ENCODE measurements around the gene TRAM2. TPM values are rescaled to one million over a fixed set of nuclear protein-coding genes. Genes with fewer than 3 reads are reported as not detected.
A peak's percentile ranks its signal among the peaks of the same experiment; 100 is the strongest.

Gene TRAM2
- polyA plus RNA-seq, 4 donors = 34.7 to 48.5 (median 46.5) TPM

GRCh38 chr6:52571099-52571755, 5.6 kb downstream of the TRAM2 start:
- no peak for DNase-seq (ENCODE audit: low read depth in 4 of 4, low spot score in 3 of 4)

GRCh38 chr6:52570291-52570700, 6.6 kb downstream of the TRAM2 start:
- DNase-seq (ENCODE audit: low read depth in 4 of 4, low spot score in 3 of 4) = no peak

GRCh38 chr6:52568320-52568719, 8.5 kb downstream of the TRAM2 start:
- no peak for DNase-seq (ENCODE audit: low read depth in 4 of 4, low spot score in 3 of 4)

- DNase-seq (ENCODE audit: low read depth in 4 of 4, low spot score in 3 of 4) = no peak
Observed at GRCh38 chr6:52566853-52567279, 10.0 kb downstream of the TRAM2 start.

GRCh38 chr6:52566201-52566600, 10.7 kb downstream of the TRAM2 start:
- DNase-seq (ENCODE audit: low read depth in 4 of 4, low spot score in 3 of 4) = no peak

- DNase-seq (ENCODE audit: low read depth in 4 of 4, low spot score in 3 of 4) = no peak
Observed at GRCh38 chr6:52564856-52565255, 12.0 kb downstream of the TRAM2 start.

- no peak for DNase-seq (ENCODE audit: low read depth in 4 of 4, low spot score in 3 of 4)
Observed at GRCh38 chr6:52562911-52563310, 13.9 kb downstream of the TRAM2 start.

GRCh38 chr6:52560462-52560861, 16.4 kb downstream of the TRAM2 start:
- DNase-seq (ENCODE audit: low read depth in 4 of 4, low spot score in 3 of 4) = no peak

- DNase-seq (ENCODE audit: low read depth in 4 of 4, low spot score in 3 of 4) = no peak
Observed at GRCh38 chr6:52558266-52559000, 18.4 kb downstream of the TRAM2 start.

GRCh38 chr6:52557389-52558265, 19.2 kb downstream of the TRAM2 start:
- DNase-seq (ENCODE audit: low read depth in 4 of 4, low spot score in 3 of 4) = no peak

- no peak for DNase-seq (ENCODE audit: low read depth in 4 of 4, low spot score in 3 of 4)
Observed at GRCh38 chr6:52555518-52556233, 21.2 kb downstream of the TRAM2 start.

GRCh38 chr6:52554684-52555280, 22.1 kb downstream of the TRAM2 start:
- no peak for DNase-seq (ENCODE audit: low read depth in 4 of 4, low spot score in 3 of 4)

- DNase-seq (ENCODE audit: low read depth in 4 of 4, low spot score in 3 of 4) = no peak
Observed at GRCh38 chr6:52553719-52554118, 23.1 kb downstream of the TRAM2 start.

- no peak for DNase-seq (ENCODE audit: low read depth in 4 of 4, low spot score in 3 of 4)
Observed at GRCh38 chr6:52553158-52553557, 23.7 kb downstream of the TRAM2 start.

GRCh38 chr6:52552278-52552643, 24.6 kb downstream of the TRAM2 start:
- no peak for DNase-seq (ENCODE audit: low read depth in 4 of 4, low spot score in 3 of 4)

GRCh38 chr6:52551483-52552277, 25.2 kb downstream of the TRAM2 start:
- DNase-seq (ENCODE audit: low read depth in 4 of 4, low spot score in 3 of 4) = peak in 2 of 4 donors; percentile 44 to 52

GRCh38 chr6:52550870-52551269, 26.0 kb downstream of the TRAM2 start:
- DNase-seq (ENCODE audit: low read depth in 4 of 4, low spot score in 3 of 4) = no peak

GRCh38 chr6:52550014-52550575, 26.8 kb downstream of the TRAM2 start:
- DNase-seq (ENCODE audit: low read depth in 4 of 4, low spot score in 3 of 4) = no peak

- DNase-seq (ENCODE audit: low read depth in 4 of 4, low spot score in 3 of 4) = no peak
Observed at GRCh38 chr6:52549428-52549827, 27.4 kb downstream of the TRAM2 start.

Measured in left renal pelvis (tissue), 4 donors.